RWPE2 (cell line): Measurements from ENCODE around the gene MSL1.

ENCODE experiments used
- ATAC-seq: fragments of 200-7000 bp; cut with Tn5 transposase; 3 replicates; pipeline ENCODE4 v1.9.1; 2021; ENCODE audit warnings: low read depth
- DNase-seq: peaks from one replicate; pipeline ENCODE4 v3.0.0-alpha.2; 2020; ENCODE audit warnings: low spot score
- H3K27ac ChIP-seq: fragments of 450-650 bp; 2 replicates; pipeline ENCODE4 v1.5.1; 2017; ENCODE audit warnings: mild to moderate bottlenecking; ENCODE audit not compliant: poor library complexity, severe bottlenecking
- H3K27me3 ChIP-seq: fragments of 250-450 bp; sonication (Bioruptor Pico); 2 replicates; pipeline ENCODE4 v1.5.1; 2021; ENCODE audit warnings: mild to moderate bottlenecking, moderate library complexity; ENCODE audit not compliant: insufficient read depth, poor library complexity, severe bottlenecking
- H3K36me3 ChIP-seq: fragments of 250-450 bp; sonication (Bioruptor Pico); 2 replicates; pipeline ENCODE4 v1.5.1; 2020; ENCODE audit warnings: low read depth, mild to moderate bottlenecking, moderate library complexity
- H3K4me1 ChIP-seq: fragments of 250-450 bp; sonication (Bioruptor Pico); 2 replicates; pipeline ENCODE4 v1.5.1; 2021; ENCODE audit warnings: mild to moderate bottlenecking, moderate library complexity; ENCODE audit not compliant: insufficient read depth, poor library complexity, severe bottlenecking
- H3K4me3 ChIP-seq: fragments of 250-450 bp; sonication (Bioruptor Pico); 2 replicates; pipeline ENCODE4 v1.5.1; 2021; ENCODE audit warnings: mild to moderate bottlenecking, moderate library complexity; ENCODE audit not compliant: severe bottlenecking
- H3K9me3 ChIP-seq: fragments of 250-450 bp; sonication (Bioruptor Pico); 2 replicates; pipeline ENCODE4 v1.5.1; 2021; ENCODE audit warnings: mild to moderate bottlenecking, moderate library complexity; ENCODE audit not compliant: severe bottlenecking
- CTCF ChIP-seq: fragments of 450-650 bp; IDR thresholded peaks from one replicate; pipeline ENCODE4 v1.5.1; 2017; ENCODE audit warnings: mild to moderate bottlenecking, moderate library complexity; ENCODE audit not compliant: poor library complexity, severe bottlenecking

MSL1 gene

GRCh38 chr17:40121181-40122135, at the start of gene MSL1:
MSL1 (plus strand) TSS chr17:40121971; CDS start chr17:40122613, 642 bp downstream.
- Histone ChIP-seq H3K4me1 (peaks cover 6% of the 10 kb centered on the region), H3K27ac (peak within 1 kb of the TSS; percentile 84), H3K27me3 (no peaks in the 10 kb centered on the region), H3K36me3 (peaks cover 34% of the 10 kb centered on the region), H3K4me3 (peak within 1 kb of the TSS; percentile 91), H3K9me3 (no peaks in the 10 kb centered on the region)
- DNase-seq: peak; percentile 76
- TF ChIP-seq CTCF: no peak
- ATAC-seq: peak; percentile 59

- DNase-seq (peak; percentile 76), ATAC-seq (peak; percentile 26; the same call in 2 of the 3 replicates)
- H3K36me3 ChIP-seq: peaks cover 8% of the 10 kb centered on the region; the same call in 1 of the 2 replicates
- no peak for TF ChIP-seq CTCF
- no peaks in the 10 kb centered on the region for H3K9me3 ChIP-seq
- peak overlapping the region; percentile 48 for H3K27ac ChIP-seq
- no peak overlapping the region for H3K4me3 ChIP-seq
- no peaks in the 10 kb centered on the region for H3K27me3 ChIP-seq
- peaks cover 56% of the 10 kb centered on the region for H3K4me1 ChIP-seq
Observed at GRCh38 chr17:40072040-40072734, 49.6 kb upstream of the MSL1 start.

GRCh38 chr17:40072735-40073346, 48.9 kb upstream of the MSL1 start:
- H3K4me1 ChIP-seq: peaks cover 56% of the 10 kb centered on the region
- no peaks in the 10 kb centered on the region for H3K27me3 ChIP-seq

GRCh38 chr17:40073454-40074174, 48.2 kb upstream of the MSL1 start:
- DNase-seq: no peak
- TF ChIP-seq CTCF: no peak
- no peak for ATAC-seq
- H3K36me3 ChIP-seq: peaks cover 8% of the 10 kb centered on the region; the same call in 1 of the 2 replicates
- H3K9me3 ChIP-seq: no peaks in the 10 kb centered on the region
- no peaks in the 10 kb centered on the region for H3K27me3 ChIP-seq
- no peak overlapping the region for H3K4me3 ChIP-seq
- H3K4me1 ChIP-seq: peaks cover 51% of the 10 kb centered on the region
- peak overlapping the region; percentile 48 for H3K27ac ChIP-seq

More at GRCh38 chr17:40072735-40073346, 48.9 kb upstream of the MSL1 start:
- Histone ChIP-seq H3K27ac (peak overlapping the region; percentile 48), H3K4me3 (no peak overlapping the region), H3K36me3 (peaks cover 8% of the 10 kb centered on the region; the same call in 1 of the 2 replicates), H3K9me3 (no peaks in the 10 kb centered on the region)
- no peak for DNase-seq
- no peak for TF ChIP-seq CTCF
- no peak for ATAC-seq
